Activated CD8-positive, alpha-beta memory T cell treated with anti-CD3 and anti-CD28 coated beads for 36 hours (primary cell): ENCODE results near the gene ZDHHC24. TPM values are rescaled to one million over a fixed set of nuclear protein-coding genes. Genes with fewer than 3 reads are reported as not detected.
"Not testable (repeated sequence)": the region's sequence is repeated elsewhere in the genome, so short reads cannot be mapped to it uniquely, and the experiment has no call there.

Experiments
- CTCF ChIA-PET: fragments of 350-600 bp; sonication (Branson Sonifier 250); formaldehyde crosslinking; loops from one replicate; lab custom pipeline; 2021; ENCODE audit warnings: antibody characterized with exemption; lab: Charles Lee
- POLR2A ChIA-PET: fragments of 350-600 bp; sonication (Branson Sonifier 250); formaldehyde crosslinking; loops from one replicate; lab custom pipeline; 2021; ENCODE audit warnings: antibody characterized with exemption; lab: Charles Lee
- total RNA-seq, 2 experiments: library from RNA; stranded (reverse); gene quantifications; one replicate each; pipeline ENCODE4 v1.2.3, GENCODE V29; 2021

ZDHHC24 gene
- 10 to 100 TPM; 14.4 to 15.3 TPM for total RNA-seq

- CTCF ChIA-PET, result interaction anchor here (1.1 to 3.9 kb wide), 5 partner anchors 13 to 132 kb away, joined by 3 to 18 read pairs (median 3); partner anchors contain the start of genes CTSF, MRPL11 and RBM4B
- POLR2A ChIA-PET, result interaction anchor here (0.6 to 2.0 kb wide), 11 partner anchors 9 to 858 kb away, joined by 3 to 8 read pairs (median 4); partner anchors contain the start of genes BBS1, CTSF, DPP3 and NPAS4
Measured at GRCh38 chr11:66545701-66546367, at the start of gene ZDHHC24. TSS of gene ZDHHC24 (minus strand) at chr11:66546048. CDS start at chr11:66546003, 45 bp downstream.

- CTCF ChIA-PET, result interaction anchor here (1.2 to 5.1 kb wide), 2 partner anchors 16 to 82 kb away, joined by 3 to 31 read pairs; partner anchors contain the start of gene RBM4B
- POLR2A ChIA-PET, result interaction anchor here (0.5 to 2.4 kb wide), 2 partner anchors 21 to 24 kb away, joined by 7 to 9 read pairs; partner anchors contain the start of gene RBM14
Measured at GRCh38 chr11:66595245-66595904, 49.5 kb upstream of the ZDHHC24 start.

GRCh38 chr11:66593650-66594049, 47.8 kb upstream of the ZDHHC24 start:
- POLR2A ChIA-PET, result interaction anchor here (1.7 to 2.4 kb wide), 2 partner anchors 23 to 46 kb away, joined by 5 to 7 read pairs; partner anchors contain the start of genes RBM14 and RBM4

GRCh38 chr11:66593303-66593635, 47.4 kb upstream of the ZDHHC24 start:
- ChIA-PET POLR2A (interaction anchor here (1.1 to 1.7 kb wide), 3 partner anchors 22 to 84 kb away, joined by 3 to 7 read pairs (median 5); partner anchors contain the start of genes RBM4 and RBM4B), CTCF (interaction anchor here (1.1 to 5.1 kb wide), 2 partner anchors 44 to 85 kb away, joined by 5 to 31 read pairs; partner anchors contain the start of gene RBM4B)

More at GRCh38 chr11:66593650-66594049, 47.8 kb upstream of the ZDHHC24 start:
- CTCF ChIA-PET, result interaction anchor here (0.6 to 5.1 kb wide), 2 partner anchors 78 to 84 kb away, joined by 3 to 31 read pairs; partner anchors contain the start of gene RBM4B

GRCh38 chr11:66592457-66593302, 46.8 kb upstream of the ZDHHC24 start, which contains the start of the genes CCDC87 and CCS:
TSS of gene CCDC87 (minus strand) at chr11:66593063. CDS start at chr11:66593015, 48 bp downstream.
TSS of gene CCS (plus strand) at chr11:66593185. CDS start at chr11:66593262, 77 bp downstream.
- ChIA-PET POLR2A (interaction anchor here (0.6 to 1.7 kb wide), 6 partner anchors 23 to 512 kb away, joined by 3 to 7 read pairs (median 5); partner anchors contain the start of genes RBM4 and RBM4B), CTCF (interaction anchor here (0.7 to 5.1 kb wide), 5 partner anchors 11 to 153 kb away, joined by 3 to 31 read pairs (median 4); partner anchors contain the start of gene RBM4B)

GRCh38 chr11:66591175-66591574, 45.3 kb upstream of the ZDHHC24 start:
- ChIA-PET CTCF (interaction anchor here (1.0 to 5.1 kb wide), 2 partner anchors 12 to 87 kb away, joined by 4 to 31 read pairs; partner anchors contain the start of gene RBM4B), POLR2A (interaction anchor here (1.7 kb wide), 1 partner anchor 26 kb away, joined by 5 read pairs; no protein-coding TSS in a partner anchor)

- CTCF ChIA-PET, result interaction anchor here (1.0 to 5.1 kb wide), 2 partner anchors 11 to 88 kb away, joined by 4 to 31 read pairs; partner anchors contain the start of gene RBM4B
- POLR2A ChIA-PET, result interaction anchor here (0.6 kb wide), 1 partner anchor 22 kb away, joined by 5 read pairs; no protein-coding TSS in a partner anchor
Measured at GRCh38 chr11:66589996-66590675, 44.3 kb upstream of the ZDHHC24 start.

- POLR2A ChIA-PET, result interaction anchor here (0.6 kb wide), 1 partner anchor 23 kb away, joined by 5 read pairs; no protein-coding TSS in a partner anchor
- CTCF ChIA-PET, result not testable (repeated sequence)
Measured at GRCh38 chr11:66589315-66589714, 43.5 kb upstream of the ZDHHC24 start.

GRCh38 chr11:66586136-66586535, 40.3 kb upstream of the ZDHHC24 start:
- CTCF ChIA-PET, result interaction anchor here (1.2 kb wide), 1 partner anchor 93 kb away, joined by 4 read pairs; no protein-coding TSS in a partner anchor
- POLR2A ChIA-PET, result no interaction called here

GRCh38 chr11:66585447-66585846, 39.6 kb upstream of the ZDHHC24 start:
- CTCF ChIA-PET, result interaction anchor here (1.2 kb wide), 1 partner anchor 93 kb away, joined by 4 read pairs; no protein-coding TSS in a partner anchor

GRCh38 chr11:66582565-66583147, 36.8 kb upstream of the ZDHHC24 start:
- POLR2A ChIA-PET, CTCF ChIA-PET: not testable (repeated sequence)

More at GRCh38 chr11:66585447-66585846, 39.6 kb upstream of the ZDHHC24 start:
- POLR2A ChIA-PET, result not testable (repeated sequence)

- POLR2A ChIA-PET, result no interaction called here
Measured at GRCh38 chr11:66581261-66581660, 35.4 kb upstream of the ZDHHC24 start.

GRCh38 chr11:66580803-66581202, 35.0 kb upstream of the ZDHHC24 start:
- POLR2A ChIA-PET, result no interaction called here
- CTCF ChIA-PET, result interaction anchor here (0.9 to 2.6 kb wide), 3 partner anchors 11 to 97 kb away, joined by 3 to 17 read pairs (median 9); partner anchors contain the start of genes CCDC87 and RBM4B

More at GRCh38 chr11:66581261-66581660, 35.4 kb upstream of the ZDHHC24 start:
- CTCF ChIA-PET, result interaction anchor here (0.9 to 2.6 kb wide), 3 partner anchors 11 to 97 kb away, joined by 3 to 17 read pairs (median 9); partner anchors contain the start of genes CCDC87 and RBM4B

GRCh38 chr11:66579017-66579606, 33.3 kb upstream of the ZDHHC24 start:
- ChIA-PET CTCF (interaction anchor here (0.7 to 2.6 kb wide), 8 partner anchors 9 to 113 kb away, joined by 3 to 22 read pairs (median 4); partner anchors contain the start of genes PELI3, RBM4 and RBM4B), POLR2A (interaction anchor here (0.7 kb wide), 1 partner anchor 227 kb away, joined by 3 read pairs; no protein-coding TSS in a partner anchor)

GRCh38 chr11:66570850-66571180, 25.0 kb upstream of the ZDHHC24 start:
- CTCF ChIA-PET, result interaction anchor here (0.6 to 2.2 kb wide), 2 partner anchors 9 to 364 kb away, joined by 3 to 9 read pairs; no protein-coding TSS in a partner anchor
- POLR2A ChIA-PET, result no interaction called here
